Stimulated activated effector memory CD8-positive, alpha-beta T cell treated with anti-CD3 and anti-CD28 coated beads, Interleukin-12 subunit alpha, Interleukin-12 subunit beta, amount 100 ng/mL, for 72 hours (primary cell): ENCODE data around the gene EXOC6B.

Experiments
- ATAC-seq: fragments of 150-1000 bp; cut with Tn5 transposase; 2 replicates; pipeline ENCODE4 v1.10.0; 2021
- DNase-seq, 2 donors: peaks; one replicate each; pipeline ENCODE4 v3.0.0; 2021 to 2022; ENCODE audit warnings: low spot score in 2 of 2
- H3K27ac Mint-ChIP-seq: one replicate; pipeline ENCODE4 v1.8.0; 2022; ENCODE audit warnings: mild to moderate bottlenecking, mixed read lengths
- H3K36me3 Mint-ChIP-seq: one replicate; pipeline ENCODE4 v1.8.0; 2022; ENCODE audit warnings: mild to moderate bottlenecking, mixed read lengths
- H3K4me1 Mint-ChIP-seq: one replicate; pipeline ENCODE4 v1.8.0; 2022; ENCODE audit warnings: mixed read lengths
- H3K4me3 Mint-ChIP-seq: one replicate; pipeline ENCODE4 v1.8.0; 2022; ENCODE audit warnings: mild to moderate bottlenecking, mixed read lengths
- H3K9me3 Mint-ChIP-seq: one replicate; pipeline ENCODE4 v1.8.0; 2022; ENCODE audit warnings: mixed read lengths

Gene EXOC6B

DNA sequence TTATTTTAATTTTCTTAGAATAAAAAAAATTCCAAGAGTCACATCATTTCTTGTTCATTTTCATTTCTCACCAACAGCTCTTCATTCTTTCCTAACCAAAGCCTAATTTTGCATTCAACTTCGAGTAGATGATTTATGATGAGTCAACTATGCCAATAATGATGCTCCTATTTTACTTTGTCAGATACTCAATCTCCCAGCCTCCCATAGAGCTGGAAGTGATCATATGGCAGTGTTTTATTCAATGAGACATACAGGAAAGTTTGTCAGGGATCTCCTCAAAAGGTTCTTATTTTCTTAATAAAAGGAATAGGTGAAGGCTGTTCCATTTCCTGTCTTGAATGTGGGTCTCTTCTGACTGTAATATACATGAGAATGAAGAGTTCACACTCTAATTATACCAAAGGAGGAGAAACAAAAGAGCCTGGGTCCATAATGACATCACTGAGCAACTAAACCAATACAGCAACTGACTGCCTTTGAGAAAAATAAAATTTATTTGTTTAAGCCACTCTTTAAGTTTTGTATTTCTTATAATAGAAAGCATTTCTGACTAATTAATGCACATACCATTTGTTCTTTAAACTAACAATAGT lies 447.0 kb downstream of the EXOC6B start:
- DNase-seq (no peak), ATAC-seq (no peak)
- Mint-ChIP-seq H3K4me1 (no peaks in the 10 kb centered on the region), H3K4me3 (no peak overlapping the region), H3K36me3 (peaks cover 6% of the 10 kb centered on the region), H3K27ac (no peak overlapping the region), H3K9me3 (no peaks in the 10 kb centered on the region)

- DNase-seq (no peak), ATAC-seq (no peak)
- Mint-ChIP-seq H3K4me3 (no peak overlapping the region), H3K27ac (no peak overlapping the region), H3K4me1 (no peaks in the 10 kb centered on the region), H3K36me3 (no peaks in the 10 kb centered on the region), H3K9me3 (peaks cover 11% of the 10 kb centered on the region)
These were observed 458.2 kb downstream of the EXOC6B start for GRCh38 chr2:72367530-72368225.

DNA sequence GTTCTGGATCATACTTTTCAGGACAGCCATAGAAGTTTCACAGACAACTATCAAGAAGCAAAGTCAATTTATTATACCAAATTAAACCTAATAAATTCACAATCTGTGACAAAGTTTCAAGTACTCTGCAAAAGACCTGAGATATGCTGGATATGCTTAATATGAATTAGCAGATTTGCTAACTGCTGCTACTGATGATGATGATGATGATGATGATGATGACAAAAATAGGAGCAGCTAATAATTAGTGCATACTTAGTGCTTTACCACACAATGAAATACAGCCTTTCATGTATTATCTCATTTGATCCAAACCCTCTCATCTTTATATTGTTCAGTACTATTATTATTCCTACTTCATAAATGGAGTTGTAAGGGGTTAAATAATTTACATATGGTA lies 462.4 kb downstream of the EXOC6B start:
- ATAC-seq (no peak), DNase-seq (no peak)
- H3K27ac Mint-ChIP-seq: no peak overlapping the region
- H3K4me3 Mint-ChIP-seq: no peak overlapping the region
- H3K4me1 Mint-ChIP-seq: no peaks in the 10 kb centered on the region
- H3K36me3 Mint-ChIP-seq: no peaks in the 10 kb centered on the region
- H3K9me3 Mint-ChIP-seq: peaks cover 4% of the 10 kb centered on the region

DNA sequence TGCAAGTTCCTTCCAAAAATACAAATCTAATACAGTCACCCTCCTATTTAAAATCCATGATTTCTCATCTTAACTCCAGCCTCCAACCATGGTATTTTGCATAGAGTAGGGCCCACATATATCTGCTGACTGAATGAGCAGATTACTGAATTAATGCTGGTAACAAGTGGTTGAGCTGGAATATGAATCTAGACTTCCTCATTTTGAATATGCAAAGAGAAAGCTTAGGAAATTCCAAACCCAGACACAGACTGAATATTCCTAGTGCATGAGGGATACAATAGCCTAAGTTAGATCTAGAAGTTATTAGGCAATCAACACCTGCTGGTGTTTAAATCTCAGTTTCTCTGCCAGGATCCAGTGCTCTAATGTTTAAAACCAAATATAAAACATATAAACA lies 463.1 kb downstream of the EXOC6B start:
- Mint-ChIP-seq H3K4me1 (no peaks in the 10 kb centered on the region), H3K36me3 (no peaks in the 10 kb centered on the region), H3K27ac (no peak overlapping the region), H3K4me3 (no peak overlapping the region), H3K9me3 (peaks cover 4% of the 10 kb centered on the region)
- DNase-seq: no peak
- ATAC-seq: no peak

DNA sequence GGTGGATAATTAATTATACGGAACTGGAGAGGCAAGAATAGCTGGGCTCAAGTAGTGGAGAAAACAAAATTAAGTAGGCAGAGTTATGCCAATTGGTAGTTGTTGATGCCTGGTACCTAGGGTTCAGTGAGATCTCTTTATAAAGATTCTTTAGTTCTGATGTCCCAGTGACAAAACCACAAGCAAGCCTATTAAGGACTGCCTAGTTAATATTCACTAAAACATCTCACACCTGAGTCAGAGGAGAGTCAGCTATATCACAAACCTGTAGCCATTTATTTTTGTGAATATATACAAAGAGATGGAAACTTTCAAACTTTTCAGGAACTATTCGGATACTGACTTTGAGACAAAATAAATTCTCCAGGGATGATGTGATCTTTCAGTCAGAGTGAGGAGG lies 464.3 kb downstream of the EXOC6B start:
- no peak for DNase-seq
- H3K27ac Mint-ChIP-seq: no peak overlapping the region
- H3K4me1 Mint-ChIP-seq: no peaks in the 10 kb centered on the region
- H3K36me3 Mint-ChIP-seq: no peaks in the 10 kb centered on the region
- H3K4me3 Mint-ChIP-seq: no peak overlapping the region
- H3K9me3 Mint-ChIP-seq: no peaks in the 10 kb centered on the region
- ATAC-seq: no peak

GRCh38 chr2:72361042-72361441 lies 464.8 kb downstream of the EXOC6B start:
- H3K36me3 Mint-ChIP-seq: no peaks in the 10 kb centered on the region

GRCh38 chr2:72350852-72351251 lies 475.0 kb downstream of the EXOC6B start:
- Mint-ChIP-seq H3K4me1 (no peaks in the 10 kb centered on the region), H3K36me3 (no peaks in the 10 kb centered on the region), H3K9me3 (no peaks in the 10 kb centered on the region), H3K4me3 (no peak overlapping the region), H3K27ac (no peak overlapping the region)
- ATAC-seq (no peak), DNase-seq (no peak)

More at GRCh38 chr2:72361042-72361441, 464.8 kb downstream of the EXOC6B start:
- DNase-seq: no peak
- no peak for ATAC-seq
- Mint-ChIP-seq H3K4me3 (no peak overlapping the region), H3K9me3 (no peaks in the 10 kb centered on the region), H3K4me1 (no peaks in the 10 kb centered on the region), H3K27ac (no peak overlapping the region)

DNA sequence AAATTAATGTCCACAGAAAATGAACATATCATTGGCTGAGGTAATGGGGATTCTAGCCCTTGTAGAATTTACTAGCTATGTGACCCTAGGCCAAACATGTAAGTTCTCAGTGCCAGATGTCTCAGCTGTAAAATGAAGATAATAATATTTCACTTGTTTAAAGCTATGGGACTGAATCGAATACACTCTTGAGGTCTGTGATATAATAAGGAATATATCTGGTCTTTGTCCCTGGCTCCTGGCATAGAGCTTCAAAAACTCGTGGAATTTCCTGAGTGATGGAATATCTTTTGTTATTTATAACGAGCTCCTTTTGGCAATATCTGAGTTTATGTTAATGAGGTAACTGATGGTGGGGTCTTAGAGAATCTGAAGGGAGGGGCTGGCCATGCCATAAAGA lies 476.8 kb downstream of the EXOC6B start:
- H3K9me3 Mint-ChIP-seq: no peaks in the 10 kb centered on the region
- H3K27ac Mint-ChIP-seq: no peak overlapping the region
- no peaks in the 10 kb centered on the region for H3K36me3 Mint-ChIP-seq
- H3K4me3 Mint-ChIP-seq: no peak overlapping the region
- H3K4me1 Mint-ChIP-seq: no peaks in the 10 kb centered on the region
- ATAC-seq (no peak), DNase-seq (no peak)

GRCh38 chr2:72347081-72347480 lies 478.8 kb downstream of the EXOC6B start:
- no peaks in the 10 kb centered on the region for H3K9me3 Mint-ChIP-seq
- H3K4me1 Mint-ChIP-seq: no peaks in the 10 kb centered on the region
- no peak overlapping the region for H3K27ac Mint-ChIP-seq
- ATAC-seq: no peak
- H3K4me3 Mint-ChIP-seq: no peak overlapping the region
- H3K36me3 Mint-ChIP-seq: no peaks in the 10 kb centered on the region
- no peak for DNase-seq

DNA sequence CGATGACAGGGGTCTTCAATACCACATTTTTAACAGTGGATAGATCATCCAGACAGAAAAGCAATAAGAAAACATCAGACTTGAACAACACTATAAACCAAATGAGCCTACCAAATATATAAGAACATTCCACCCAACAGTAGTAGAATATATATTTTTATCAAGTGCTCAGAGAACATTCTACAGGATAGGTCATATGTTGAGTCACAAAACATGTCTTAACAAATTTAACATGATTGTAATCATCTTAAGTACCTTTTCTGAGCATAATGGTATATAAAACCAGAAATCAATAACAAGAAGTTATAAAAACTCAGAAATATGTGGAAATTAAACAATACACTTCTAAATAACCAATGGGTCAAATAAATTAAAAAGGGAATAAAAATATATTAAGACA lies 484.2 kb downstream of the EXOC6B start:
- no peak overlapping the region for H3K27ac Mint-ChIP-seq
- H3K36me3 Mint-ChIP-seq: no peaks in the 10 kb centered on the region
- H3K9me3 Mint-ChIP-seq: no peaks in the 10 kb centered on the region
- no peaks in the 10 kb centered on the region for H3K4me1 Mint-ChIP-seq
- ATAC-seq (no peak), DNase-seq (no peak)
- no peak overlapping the region for H3K4me3 Mint-ChIP-seq

DNA sequence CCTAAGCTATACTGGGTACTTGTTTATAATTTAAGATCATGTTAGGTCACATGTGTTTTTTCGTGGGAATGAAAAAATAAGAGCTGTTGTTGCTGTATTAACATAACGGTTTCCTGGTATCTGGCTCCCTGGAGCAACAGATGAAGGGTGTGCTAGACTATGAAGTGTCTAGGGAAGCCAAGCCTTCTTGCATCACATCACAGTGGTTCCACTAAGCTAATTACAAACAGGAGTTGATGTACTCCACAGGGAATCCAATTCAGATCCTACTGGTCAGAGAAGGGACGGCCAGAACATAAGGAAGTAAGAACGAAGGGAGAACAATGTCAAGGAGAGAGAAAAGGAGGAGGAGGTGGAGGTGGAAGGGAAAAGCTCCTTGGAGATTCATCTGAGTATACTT lies 485.2 kb downstream of the EXOC6B start:
- ATAC-seq (no peak), DNase-seq (no peak)
- H3K9me3 Mint-ChIP-seq: no peaks in the 10 kb centered on the region
- H3K36me3 Mint-ChIP-seq: no peaks in the 10 kb centered on the region
- H3K4me3 Mint-ChIP-seq: no peak overlapping the region
- H3K4me1 Mint-ChIP-seq: no peaks in the 10 kb centered on the region
- H3K27ac Mint-ChIP-seq: no peak overlapping the region

DNA sequence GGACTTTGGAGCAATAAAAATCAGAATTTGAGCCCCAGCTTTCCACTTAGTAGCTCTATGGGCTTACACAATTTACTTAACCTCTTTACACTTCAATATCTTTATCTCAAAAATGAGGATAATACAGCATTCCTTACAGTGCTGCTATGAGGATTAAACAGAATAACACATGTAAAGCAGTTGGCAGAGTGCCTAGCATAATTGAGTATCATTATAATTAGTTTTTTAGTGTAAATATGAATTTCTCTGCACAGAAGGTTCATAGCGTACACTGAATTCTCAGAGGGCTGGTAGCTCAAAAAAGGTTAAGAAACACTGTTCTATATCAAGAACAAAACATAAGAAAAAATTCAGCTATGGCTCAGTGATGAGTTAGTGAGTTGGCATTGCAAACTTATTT lies 487.8 kb downstream of the EXOC6B start:
- ATAC-seq (no peak), DNase-seq (no peak)
- Mint-ChIP-seq H3K4me1 (no peaks in the 10 kb centered on the region), H3K36me3 (no peaks in the 10 kb centered on the region), H3K4me3 (no peak overlapping the region), H3K9me3 (no peaks in the 10 kb centered on the region), H3K27ac (no peak overlapping the region)

GRCh38 chr2:72332720-72333119 lies 493.1 kb downstream of the EXOC6B start:
- H3K4me1 Mint-ChIP-seq: no peaks in the 10 kb centered on the region
- H3K36me3 Mint-ChIP-seq: no peaks in the 10 kb centered on the region
- H3K4me3 Mint-ChIP-seq: no peak overlapping the region
- DNase-seq (no peak), ATAC-seq (peak; percentile 69)
- no peaks in the 10 kb centered on the region for H3K9me3 Mint-ChIP-seq
- no peak overlapping the region for H3K27ac Mint-ChIP-seq

DNA sequence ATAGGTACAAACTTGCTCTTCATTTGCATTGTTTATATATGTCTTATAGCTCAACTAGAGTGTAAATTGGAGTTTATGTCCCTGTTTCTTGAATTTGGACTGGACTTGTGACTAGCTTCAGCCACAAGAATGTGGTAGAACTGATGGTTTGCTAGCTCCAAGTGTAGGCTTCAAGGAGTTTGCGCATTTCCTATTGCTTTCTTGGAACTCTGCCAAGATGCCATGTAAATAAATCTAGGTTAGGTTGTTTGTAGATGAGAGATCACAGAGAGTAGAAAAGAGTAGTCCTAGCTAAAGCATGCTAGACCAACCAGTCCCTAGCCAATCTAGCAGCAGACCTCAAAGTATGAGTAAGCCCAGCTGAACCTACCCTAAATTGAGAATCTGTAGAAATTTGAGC lies 495.2 kb downstream of the EXOC6B start:
- Mint-ChIP-seq H3K27ac (no peak overlapping the region), H3K9me3 (no peaks in the 10 kb centered on the region), H3K4me1 (no peaks in the 10 kb centered on the region), H3K4me3 (no peak overlapping the region), H3K36me3 (no peaks in the 10 kb centered on the region)
- ATAC-seq (no peak), DNase-seq (no peak)

DNA sequence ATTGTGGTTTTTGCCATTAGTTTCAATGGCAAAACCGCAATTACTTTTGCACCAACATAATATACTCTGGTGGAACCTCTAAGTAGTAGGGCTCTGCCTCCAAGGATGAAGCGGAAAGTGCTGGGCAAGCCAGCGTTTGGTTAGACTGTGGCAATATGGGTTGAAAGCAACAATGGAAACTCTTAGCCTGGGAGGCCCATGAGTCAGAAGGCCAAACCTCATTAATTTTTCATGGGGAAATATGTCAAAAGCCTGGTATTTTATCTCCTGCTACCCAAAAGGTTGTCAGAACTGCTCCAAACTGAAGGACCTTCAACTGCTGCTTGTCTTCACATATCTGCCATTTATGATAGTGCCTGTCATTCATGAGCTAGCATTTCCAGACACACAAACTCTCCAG lies 499.1 kb downstream of the EXOC6B start:
- Mint-ChIP-seq H3K36me3 (no peaks in the 10 kb centered on the region), H3K4me3 (no peak overlapping the region), H3K4me1 (no peaks in the 10 kb centered on the region), H3K9me3 (no peaks in the 10 kb centered on the region), H3K27ac (no peak overlapping the region)
- no peak for ATAC-seq
- DNase-seq: no peak

DNA sequence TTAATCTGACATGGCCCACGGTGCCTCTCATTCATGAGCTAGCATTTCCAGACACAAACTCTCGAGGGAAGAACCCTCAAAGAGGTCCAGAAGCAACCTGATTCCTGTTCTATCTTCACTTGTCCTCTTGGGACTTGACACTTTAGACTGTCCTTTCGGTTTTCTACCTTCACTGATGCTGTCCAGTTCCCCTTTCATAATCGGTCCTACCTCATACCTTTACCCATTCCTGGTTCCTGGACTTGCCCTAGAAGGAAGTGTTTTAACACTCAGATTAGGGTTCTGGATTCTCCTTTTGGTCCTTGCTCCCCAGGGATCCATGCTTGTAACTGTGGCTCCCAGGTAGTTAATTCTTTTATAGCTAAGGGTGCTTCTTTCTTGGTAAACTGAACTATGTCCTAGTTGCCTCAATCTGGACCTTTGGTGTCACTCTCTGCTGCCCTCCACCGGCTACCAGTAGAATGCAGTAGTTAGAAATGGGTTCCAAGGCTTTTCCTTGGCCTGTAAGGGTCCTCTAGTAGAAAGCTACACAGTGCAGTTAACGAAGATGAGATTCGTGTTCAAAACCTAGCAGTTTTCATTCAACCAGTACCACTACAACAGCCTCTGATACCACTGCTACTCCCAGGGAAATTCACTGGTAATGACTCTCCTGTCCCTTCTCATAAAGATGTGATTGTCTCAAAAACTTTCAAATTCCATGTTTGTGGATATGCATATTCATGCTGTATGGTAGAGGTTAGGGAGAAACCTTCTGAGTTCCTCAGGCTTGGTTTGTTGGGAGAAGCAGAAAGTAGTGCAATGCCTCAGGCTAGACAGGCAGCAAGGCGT lies 500.0 kb downstream of the EXOC6B start:
- Mint-ChIP-seq H3K9me3 (no peaks in the 10 kb centered on the region), H3K27ac (no peak overlapping the region), H3K36me3 (no peaks in the 10 kb centered on the region), H3K4me3 (no peak overlapping the region), H3K4me1 (no peaks in the 10 kb centered on the region)
- ATAC-seq: no peak
- DNase-seq: peak; percentile 3 to 51
